HepG2 (cell line): ENCODE measurements around the gene TPPP2.

Experiments used
- JUNB ChIP-seq: sonication (generic); formaldehyde crosslinking; IDR thresholded peaks from 2 replicates; pipeline ENCODE4 v1.8.0; 2022; ENCODE audit warnings: missing genetic modification reagents, mild to moderate bottlenecking, borderline replicate concordance
- KAT7 ChIP-seq: IDR thresholded peaks from 2 replicates; pipeline ENCODE4 v1.6.1; 2018; ENCODE audit warnings: borderline replicate concordance, missing compliant biosample characterization
- TCF7L2 ChIP-seq: IDR thresholded peaks from 2 replicates; pipeline ENCODE4 v1.6.1; 2011; ENCODE audit warnings: mild to moderate bottlenecking, low read depth, low read length, moderate library complexity
- ZBTB33 ChIP-seq: sonication (generic); formaldehyde crosslinking; IDR thresholded peaks from 2 replicates; pipeline ENCODE4 v1.4.0; 2020; ENCODE audit warnings: missing genetic modification reagents
- ZFP1 ChIP-seq: IDR thresholded peaks from 2 replicates; pipeline ENCODE4 v1.6.1; 2016
- ZSCAN29 ChIP-seq: sonication (generic); formaldehyde crosslinking; conservative IDR thresholded peaks from 2 replicates; pipeline ENCODE4 v1.4.0; 2020; ENCODE audit warnings: mild to moderate bottlenecking, missing genetic modification reagents

- no peak for TF ChIP-seq ZBTB33
- no peak for TF ChIP-seq JUNB (CRISPR knock-in tag)
- TF ChIP-seq ZFP1 (CRISPR knock-in tag): no peak
- no peak for TF ChIP-seq ZSCAN29
- TF ChIP-seq TCF7L2: no peak
- TF ChIP-seq KAT7 (CRISPR knock-in tag): no peak
Measured at GRCh38 chr14:21041676-21042433, 11.8 kb downstream of the TPPP2 start, which contains the start of gene RNASE7.
